HEK293 (cell line): Measurements from ENCODE around the gene MICU1.
"Not testable (repeated sequence)": the region's sequence is repeated elsewhere in the genome, so short reads cannot be mapped to it uniquely, and the experiment has no call there.

Source experiments
- CTCF ChIP-seq: fragments of 450-650 bp; formaldehyde crosslinking; IDR thresholded peaks from 2 replicates; pipeline ENCODE4 v1.5.1; 2016; ENCODE audit warnings: missing biosample characterization, missing genetic modification characterization
- YY2 ChIP-seq: fragments of 450-650 bp; formaldehyde crosslinking; IDR thresholded peaks from 2 replicates; pipeline ENCODE4 v1.5.1; 2016; ENCODE audit warnings: missing biosample characterization, missing genetic modification characterization
- ZBTB48 ChIP-seq: fragments of 450-650 bp; formaldehyde crosslinking; IDR thresholded peaks from 2 replicates; pipeline ENCODE4 v1.5.1; 2016; ENCODE audit warnings: missing biosample characterization, missing genetic modification characterization
- ZNF10 ChIP-seq: fragments of 450-650 bp; formaldehyde crosslinking; IDR thresholded peaks from 2 replicates; pipeline ENCODE4 v1.5.1; 2017; ENCODE audit warnings: missing biosample characterization, missing genetic modification characterization
- ZNF146 ChIP-seq: fragments of 450-650 bp; formaldehyde crosslinking; IDR thresholded peaks from 2 replicates; pipeline ENCODE4 v1.5.1; 2016; ENCODE audit warnings: missing biosample characterization, missing genetic modification characterization
- ZNF639 ChIP-seq: fragments of 450-650 bp; formaldehyde crosslinking; IDR thresholded peaks from 2 replicates; pipeline ENCODE4 v1.5.1; 2016; ENCODE audit warnings: missing biosample characterization, missing genetic modification characterization

GRCh38 chr10:72326665-72327603 is 298.9 kb downstream of the MICU1 start:
- not testable (repeated sequence) for TF ChIP-seq YY2 (tag by site-specific recombination); CTCF; ZNF639 (tag by site-specific recombination); ZNF10 (tag by site-specific recombination); ZNF146 (tag by site-specific recombination); ZBTB48 (tag by site-specific recombination)
